ENCODE measurements around the gene ALKBH4.
"Not testable (repeated sequence)": the region's sequence is repeated elsewhere in the genome, so short reads cannot be mapped to it uniquely, and the experiment has no call there.

Gene ALKBH4

GRCh38 chr7:102455596-102455995 is 9.1 kb downstream of the ALKBH4 start:
- DNase-seq (ENCODE audit: low read depth in 2 of 2): no peak

DNA sequence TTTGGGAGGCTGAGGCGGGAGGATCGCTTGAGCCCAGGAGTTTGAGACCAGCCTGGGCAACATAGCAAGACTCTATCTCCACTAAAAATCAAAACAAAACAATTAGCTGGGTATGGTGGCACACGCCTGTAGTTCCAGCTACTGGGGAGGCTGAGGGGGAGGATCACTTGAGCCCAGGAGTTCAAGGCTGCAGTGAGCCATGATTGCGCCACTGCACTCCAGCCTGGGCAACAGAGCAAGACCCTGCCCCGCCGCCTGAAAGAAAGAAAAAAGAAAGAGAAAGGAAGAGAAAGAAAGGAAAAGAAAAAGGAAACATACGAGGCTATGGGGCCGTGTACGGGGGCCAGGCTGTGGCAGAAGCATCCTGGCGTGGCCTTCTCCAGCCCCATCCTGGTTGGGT is 9.7 kb downstream of the ALKBH4 start:
- DNase-seq (ENCODE audit: low read depth in 2 of 2): not testable (repeated sequence)

DNA sequence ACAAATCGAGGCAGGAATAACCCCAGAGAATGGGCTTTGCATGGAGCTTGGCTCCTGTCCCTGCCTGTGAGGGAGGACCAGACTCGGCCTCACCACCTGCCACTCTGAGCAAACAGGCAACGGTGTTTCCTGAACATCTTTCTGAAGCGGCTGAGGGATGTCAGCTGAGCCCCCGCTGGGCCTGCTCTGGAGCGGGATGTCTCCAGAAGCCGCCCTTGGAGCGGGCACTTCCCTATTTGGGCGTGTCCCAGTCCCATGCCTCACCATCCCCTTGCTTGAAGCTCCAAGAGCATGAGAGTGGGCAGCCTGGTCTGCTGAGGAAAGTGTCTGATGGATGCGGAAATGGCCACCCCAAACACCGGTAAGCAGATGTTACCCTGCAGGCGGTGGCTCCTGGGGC is 10.2 kb downstream of the ALKBH4 start:
- no peak for DNase-seq (ENCODE audit: low read depth in 2 of 2)

- DNase-seq (ENCODE audit: low read depth in 2 of 2): no peak
Measured at GRCh38 chr7:102453319-102453718, 11.3 kb downstream of the ALKBH4 start.

- no peak for DNase-seq (ENCODE audit: low read depth in 2 of 2)
Measured at GRCh38 chr7:102452451-102452850, 12.2 kb downstream of the ALKBH4 start.

DNA sequence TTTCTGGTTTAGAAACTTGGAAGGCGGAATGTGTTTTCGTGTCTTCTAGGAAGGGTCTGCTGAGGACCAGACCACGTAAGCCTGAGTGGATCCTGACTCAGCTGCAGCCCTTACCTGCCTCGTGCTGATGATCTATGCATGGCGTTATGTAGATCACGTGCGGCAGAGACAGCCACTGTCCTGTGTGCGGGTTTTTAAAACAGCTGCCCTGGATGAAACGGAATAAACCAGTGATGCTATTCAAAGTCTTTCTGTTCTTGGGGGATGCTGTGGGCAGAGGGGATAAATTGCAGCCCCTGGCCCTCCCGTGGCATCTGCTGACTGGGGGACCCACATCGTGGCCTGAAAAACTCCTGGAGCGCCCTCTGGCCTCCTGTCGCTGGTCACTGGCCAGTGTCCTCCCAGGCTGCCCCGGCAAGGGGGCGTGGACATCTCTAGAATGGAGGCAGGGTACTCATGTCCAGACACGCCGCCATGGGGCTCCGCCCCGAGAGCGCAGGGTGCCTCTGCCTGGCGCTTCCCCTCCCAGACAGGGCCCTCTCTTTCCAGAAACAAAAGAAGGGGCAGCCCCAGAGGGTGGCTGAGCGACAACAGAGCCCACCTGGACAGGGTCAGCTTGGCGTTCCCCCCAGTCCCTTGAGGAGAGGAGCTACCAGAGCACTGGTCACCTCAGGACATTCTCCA is 13.2 kb downstream of the ALKBH4 start:
- no peak for DNase-seq (ENCODE audit: low read depth in 2 of 2)

DNA sequence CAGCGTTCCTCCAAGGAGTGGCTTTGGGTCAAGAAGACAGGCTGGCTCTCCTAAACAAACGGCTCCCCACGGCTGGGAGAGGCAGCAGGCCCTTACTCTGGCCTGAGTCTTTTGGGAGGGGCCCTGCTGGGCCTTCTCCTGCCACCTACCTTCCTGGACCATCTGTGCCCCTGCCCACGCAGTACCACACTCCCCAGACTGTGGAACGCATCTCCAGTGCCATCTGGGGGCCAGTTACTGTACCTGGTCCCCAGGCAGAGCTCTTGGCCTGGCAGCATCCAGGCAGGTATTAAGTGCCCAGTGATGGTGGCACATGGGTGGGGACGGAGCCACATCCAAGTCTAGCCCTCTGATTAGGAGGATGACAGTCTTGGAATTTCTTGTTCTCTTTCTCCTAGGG is 14.4 kb downstream of the ALKBH4 start:
- DNase-seq (ENCODE audit: low read depth in 2 of 2): peak in 1 of 2 donors; percentile 18

DNA sequence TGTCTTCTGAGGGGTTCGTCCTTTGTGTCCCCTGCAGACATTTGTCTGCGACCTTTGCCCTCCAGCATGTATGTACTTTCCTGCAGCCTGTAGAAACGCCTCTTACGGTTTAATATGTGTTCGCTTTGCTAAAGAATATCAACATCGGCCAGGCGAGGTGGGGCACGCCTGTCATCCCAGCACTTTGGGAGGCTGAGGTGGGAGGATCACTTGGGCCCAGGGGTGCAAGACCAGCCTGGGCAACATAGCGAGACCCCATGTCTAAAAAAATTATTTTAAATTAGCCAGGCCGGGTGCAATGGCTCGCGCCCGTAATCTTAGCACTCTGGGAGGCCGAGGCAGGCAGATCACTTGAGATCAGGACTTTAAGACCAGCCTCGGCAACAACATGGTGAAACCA is 15.5 kb downstream of the ALKBH4 start:
- DNase-seq (ENCODE audit: low read depth in 2 of 2): no peak

DNA sequence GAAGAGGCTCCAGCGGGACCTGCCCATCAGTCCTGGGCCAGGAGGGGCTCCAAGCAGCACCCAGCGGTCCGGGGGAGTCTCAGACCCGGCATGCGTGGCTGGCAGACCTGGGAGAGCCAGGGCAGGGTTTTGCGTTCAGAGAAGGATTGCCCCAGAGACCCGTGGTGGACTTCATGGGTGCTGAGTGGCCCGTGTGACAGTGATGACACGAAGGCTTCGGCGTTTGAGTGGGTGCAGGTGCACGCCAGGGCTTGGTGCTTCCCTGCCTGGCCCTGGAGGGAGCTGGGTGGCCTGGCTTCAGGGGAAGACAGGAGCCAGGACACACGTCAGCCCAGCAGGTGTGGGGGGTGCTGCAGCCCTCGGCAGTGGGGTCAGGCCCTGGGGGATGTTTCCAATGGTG is 17.4 kb downstream of the ALKBH4 start:
- DNase-seq (ENCODE audit: low read depth in 2 of 2): no peak

GRCh38 chr7:102446387-102447156 is 18.1 kb downstream of the ALKBH4 start:
- DNase-seq (ENCODE audit: low read depth in 2 of 2): no peak

DNA sequence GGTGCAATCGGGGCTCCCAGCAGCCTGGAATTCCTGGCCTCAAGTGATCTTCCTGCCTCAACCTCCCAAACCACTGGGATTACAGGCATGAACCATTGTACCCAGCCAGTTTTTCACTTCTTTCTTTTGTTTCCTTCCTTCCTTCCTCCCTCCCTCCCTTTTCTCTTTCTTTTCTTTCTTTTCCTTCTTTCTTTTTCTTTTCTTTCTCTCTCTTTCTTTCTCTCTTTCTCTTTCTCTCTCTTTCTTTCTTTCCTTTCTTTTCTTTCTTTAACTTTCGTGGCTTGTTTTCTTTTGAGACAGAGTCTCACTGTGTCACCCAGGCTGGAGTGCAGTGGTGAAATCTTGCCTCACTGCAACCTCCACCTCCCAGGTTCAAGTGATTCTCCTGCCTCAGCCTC is 19.0 kb downstream of the ALKBH4 start:
- DNase-seq (ENCODE audit: low read depth in 2 of 2): no peak

- DNase-seq (ENCODE audit: low read depth in 2 of 2): no peak
Measured at GRCh38 chr7:102444961-102445673, 19.5 kb downstream of the ALKBH4 start.

GRCh38 chr7:102439963-102440795 is 24.5 kb downstream of the ALKBH4 start:
- no peak for DNase-seq (ENCODE audit: low read depth in 2 of 2)

DNA sequence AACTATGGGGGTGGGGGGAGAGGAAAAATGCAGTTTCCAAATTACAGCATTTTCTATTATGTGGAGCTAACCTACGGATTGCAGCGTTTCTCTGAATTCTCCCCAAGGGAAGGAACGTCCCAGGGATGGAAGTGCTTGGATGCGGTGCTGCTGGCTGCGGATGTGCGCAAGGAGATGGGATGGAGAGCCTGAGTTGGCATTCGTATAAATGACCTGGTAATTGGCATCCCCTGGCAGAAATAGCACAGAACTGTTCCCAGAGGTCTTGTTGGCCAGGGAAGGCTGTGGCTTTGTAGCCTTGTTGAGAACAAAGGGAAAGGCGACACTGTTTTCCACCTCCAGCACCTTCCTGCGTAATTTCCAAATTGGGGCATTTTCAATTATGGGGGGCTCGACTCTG is 28.5 kb downstream of the ALKBH4 start:
- DNase-seq (ENCODE audit: low read depth in 2 of 2): no peak

- no peak for DNase-seq (ENCODE audit: low read depth in 2 of 2)
Measured at GRCh38 chr7:102434039-102434486, 30.6 kb downstream of the ALKBH4 start.

DNA sequence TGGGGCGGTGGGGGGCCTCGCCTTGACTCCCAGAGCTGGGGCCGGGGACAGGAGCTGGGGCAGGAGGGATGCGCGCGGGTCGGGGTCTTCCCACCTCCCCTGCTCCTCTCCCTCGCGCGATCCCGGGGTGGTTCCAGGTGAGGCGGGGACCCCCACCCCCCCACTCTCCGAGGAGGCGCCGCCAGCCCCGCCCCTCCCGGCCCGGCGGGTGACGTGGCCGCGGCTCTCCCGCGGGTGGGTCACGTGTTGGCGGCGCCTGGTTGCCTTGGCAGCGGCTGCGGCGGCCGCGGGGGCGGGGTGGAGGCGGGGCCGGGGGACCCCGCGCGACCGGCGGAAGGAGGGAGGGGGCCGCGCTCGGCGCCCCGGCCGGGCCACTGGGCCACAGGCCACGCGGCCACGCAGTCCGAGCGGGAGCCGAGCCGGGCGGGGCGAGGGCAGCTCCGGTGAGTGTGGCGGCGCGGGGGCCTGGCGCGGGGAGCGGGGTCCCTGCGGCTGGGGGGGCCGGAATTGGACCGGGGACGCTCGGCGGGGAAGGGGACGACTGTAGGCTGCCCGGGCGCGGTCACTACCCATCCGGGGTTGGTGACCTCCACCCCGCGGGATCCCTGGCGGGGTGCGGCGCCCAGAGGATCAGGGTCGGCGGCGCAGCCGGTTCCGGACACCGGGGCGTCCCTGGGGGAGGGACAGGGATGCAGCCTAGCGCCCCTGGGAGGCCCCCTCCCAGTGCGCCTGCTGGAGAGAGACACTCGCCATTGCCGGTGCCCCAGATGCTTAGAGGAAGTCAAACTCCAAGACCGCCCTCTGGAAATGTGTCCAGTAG is 31.2 kb downstream of the ALKBH4 start, which contains the start of gene ORAI2:
Gene ORAI2, plus strand, starts transcription at position 357 of the 820 bp plus-strand sequence. CDS start 5,382 bp downstream, outside the sequence.
- DNase-seq (ENCODE audit: low read depth in 2 of 2): peak; percentile 80

DNA sequence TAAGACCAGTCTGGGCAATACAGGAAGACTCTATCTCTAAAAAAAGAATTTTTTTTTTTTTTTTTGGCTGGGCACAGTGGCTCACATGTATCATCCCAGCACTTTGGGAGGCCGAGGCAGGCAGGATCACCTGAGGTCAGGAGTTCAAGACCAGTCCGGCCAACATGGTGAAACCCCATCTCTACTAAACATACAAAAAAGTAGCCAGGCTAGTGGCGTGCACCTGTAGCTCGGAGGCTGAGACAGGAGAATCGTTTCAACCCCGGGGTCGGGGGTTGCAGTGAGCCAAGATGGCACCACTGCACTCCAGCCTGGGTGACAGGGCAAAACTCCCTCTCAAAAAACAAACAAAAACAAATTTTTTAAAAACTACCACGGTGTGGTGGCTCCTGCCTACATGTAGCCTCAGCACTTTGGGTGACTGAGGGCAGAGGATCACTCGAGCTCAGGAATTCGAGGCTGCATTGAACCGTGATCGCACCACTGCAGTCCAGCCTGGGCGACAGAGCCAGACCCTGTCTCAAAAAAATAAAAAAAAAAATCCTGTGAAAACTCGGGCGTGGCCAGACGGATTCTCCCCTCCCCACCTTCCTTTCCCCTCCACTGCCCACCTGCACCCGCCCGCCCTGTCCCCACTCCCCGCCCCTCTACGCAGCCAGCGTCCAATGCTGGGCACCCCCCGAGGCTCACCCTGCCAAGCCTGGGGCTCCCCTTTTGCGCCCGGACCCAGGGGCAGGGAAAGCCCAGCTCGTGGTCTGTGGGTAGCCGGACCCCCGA is 32.0 kb downstream of the ALKBH4 start:
- DNase-seq (ENCODE audit: low read depth in 2 of 2): no peak

DNA sequence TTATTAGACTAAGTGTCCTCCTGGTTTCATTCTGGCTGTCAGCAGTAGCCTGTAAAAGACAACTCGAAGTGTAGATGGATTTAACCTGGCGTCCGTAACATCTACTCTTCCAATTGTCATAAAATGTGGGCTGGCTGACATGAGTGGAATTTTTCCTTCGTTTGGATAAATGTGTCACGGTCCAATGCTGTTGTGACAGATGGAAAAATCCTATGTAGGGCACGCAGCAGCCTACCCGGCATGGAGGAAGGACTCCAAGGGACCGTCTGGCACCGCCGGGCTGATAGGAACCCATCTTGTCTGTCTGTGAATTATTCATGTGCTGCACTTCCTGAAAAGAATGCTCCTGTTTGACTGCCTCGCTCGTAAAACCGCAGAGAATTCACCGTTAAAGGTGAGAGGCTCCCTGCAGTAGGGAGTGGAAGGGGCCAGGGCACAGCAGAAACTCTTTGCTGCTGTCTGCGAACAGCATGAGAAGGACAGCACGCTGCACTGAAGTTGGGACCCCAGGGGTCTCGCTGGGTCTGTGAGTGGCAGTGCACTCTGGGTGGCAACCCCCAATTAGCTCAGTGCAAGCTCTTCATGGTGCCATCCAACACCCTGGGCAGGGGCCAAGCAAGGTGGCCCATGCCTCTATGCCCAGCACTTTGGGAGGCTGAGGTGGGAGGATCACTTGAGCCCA is 32.9 kb downstream of the ALKBH4 start:
- peak in 1 of 2 donors; percentile 15 for DNase-seq (ENCODE audit: low read depth in 2 of 2)

GRCh38 chr7:102429141-102429899 is 35.3 kb downstream of the ALKBH4 start:
- no peak for DNase-seq (ENCODE audit: low read depth in 2 of 2)

Measured in stimulated activated CD8-positive, alpha-beta memory T cell treated with anti-CD3 and anti-CD28 coated beads, Interleukin-7, amount 100 ng/mL, for 1 hour (primary cell).